SH-SY5Y (cell line): ENCODE data around the gene UBALD1.

Experiments
- GATA2 ChIP-seq: IDR thresholded peaks from 2 replicates; pipeline ENCODE4 v1.6.1; 2011; ENCODE audit warnings: mild to moderate bottlenecking, low read depth, low read length
- GATA3 ChIP-seq: IDR thresholded peaks from 2 replicates; pipeline ENCODE4 v1.6.1; 2011; ENCODE audit warnings: low read depth, mild to moderate bottlenecking, low read length, moderate library complexity

The UBALD1 gene

GRCh38 chr16:4652561-4652960, 37.9 kb upstream of the UBALD1 start:
- TF ChIP-seq GATA3 (no peak), GATA2 (no peak)

GRCh38 chr16:4651827-4652226, 37.1 kb upstream of the UBALD1 start:
- TF ChIP-seq GATA3 = no peak
- TF ChIP-seq GATA2 = no peak

- no peak for TF ChIP-seq GATA2
- TF ChIP-seq GATA3 = no peak
Measured at GRCh38 chr16:4649744-4650442, 35.2 kb upstream of the UBALD1 start.

- TF ChIP-seq GATA3 (no peak), GATA2 (no peak)
Measured at GRCh38 chr16:4648917-4649316, 34.2 kb upstream of the UBALD1 start.

- no peak for TF ChIP-seq GATA2
- TF ChIP-seq GATA3 = no peak
Measured at GRCh38 chr16:4647644-4647980, 32.9 kb upstream of the UBALD1 start.

GRCh38 chr16:4646773-4647643, 32.3 kb upstream of the UBALD1 start:
- TF ChIP-seq GATA2 (no peak), GATA3 (no peak)

GRCh38 chr16:4641895-4642294, 27.2 kb upstream of the UBALD1 start:
- TF ChIP-seq GATA2 (no peak), GATA3 (no peak)

GRCh38 chr16:4641306-4641687, 26.6 kb upstream of the UBALD1 start:
- TF ChIP-seq GATA2 (no peak), GATA3 (no peak)

- no peak for TF ChIP-seq GATA3
- no peak for TF ChIP-seq GATA2
Measured at GRCh38 chr16:4640572-4641305, 26.1 kb upstream of the UBALD1 start.

- no peak for TF ChIP-seq GATA3
- TF ChIP-seq GATA2 = no peak
Measured at GRCh38 chr16:4639899-4640509, 25.3 kb upstream of the UBALD1 start.

- no peak for TF ChIP-seq GATA3
Measured at GRCh38 chr16:4637501-4638166, 22.9 kb upstream of the UBALD1 start.

GRCh38 chr16:4636196-4636595, 21.5 kb upstream of the UBALD1 start:
- TF ChIP-seq GATA2 = no peak
- TF ChIP-seq GATA3 = no peak

- no peak for TF ChIP-seq GATA3
- no peak for TF ChIP-seq GATA2
Measured at GRCh38 chr16:4634768-4635167, 20.1 kb upstream of the UBALD1 start.

GRCh38 chr16:4633910-4634635, 19.4 kb upstream of the UBALD1 start:
- TF ChIP-seq GATA3 (no peak), GATA2 (no peak)
